ENCODE results near the gene MYO3B. TPM values are rescaled to one million over a fixed set of nuclear protein-coding genes. Genes with fewer than 3 reads are reported as not detected.

The MYO3B gene
- total RNA-seq, 2 experiments from 2014 or later = not detected

DNA sequence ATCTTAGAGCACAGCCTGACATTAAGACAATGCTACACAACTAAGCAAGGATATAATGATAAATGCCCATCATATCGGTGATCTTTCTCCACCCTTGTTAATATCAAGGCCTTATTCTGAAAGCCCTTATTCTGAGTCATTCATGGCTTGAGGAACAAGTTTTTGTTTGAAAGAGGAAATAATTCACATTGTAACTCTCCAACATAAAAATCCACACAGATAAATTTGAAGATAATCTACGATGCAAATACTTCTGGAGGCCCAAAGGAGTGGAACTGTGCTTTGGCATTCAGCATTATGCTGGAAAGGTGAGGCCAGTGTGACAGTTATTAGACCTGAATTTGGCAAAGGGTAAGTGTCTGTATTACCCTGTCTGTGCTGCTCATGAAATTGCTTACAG, 227.4 kb downstream of the MYO3B start:
- intact Hi-C loops (cut with micrococcal nuclease; ENCODE audit: unreplicated experiment) = loop anchor here (10.0 kb wide), 1 partner anchor 409 kb away; the partner anchor contains the start of gene GAD1
- peaks cover 16% of the 10 kb centered on the region for H3K4me1 ChIP-seq (ENCODE audit: insufficient read depth, low read length, poor library complexity, severe bottlenecking)
- no peak for TF ChIP-seq EZH2phosphoT487 (IDR thresholded peaks at IDR 0.05; ENCODE audit: borderline replicate concordance, low read depth, low read length)
- no peak for TF ChIP-seq CTCF (conservative IDR thresholded peaks at IDR 0.05; ENCODE audit: low read length)
- H2AFZ ChIP-seq (ENCODE audit: low read length) = no peak overlapping the region
- H3K4me3 ChIP-seq (ENCODE audit: low read depth, low read length, poor library complexity, severe bottlenecking) = no peak overlapping the region
- H3K79me2 ChIP-seq (ENCODE audit: insufficient read depth, low read depth, low read length) = no peaks in the 10 kb centered on the region
- POLR2A ChIA-PET = interaction anchor here (0.9 kb wide), 1 partner anchor 16 kb away, joined by 3 read pairs; no protein-coding TSS in a partner anchor
- no peak overlapping the region for H3K27ac ChIP-seq (ENCODE audit: low read depth, low read length, poor library complexity, severe bottlenecking)
- BruUV-seq (replicated peaks) = no TSS peak
- no peaks in the 10 kb centered on the region for H3K9me2 ChIP-seq (ENCODE audit: insufficient read depth, low read length)
- H3K9me3 ChIP-seq (ENCODE audit: low read length) = no peaks in the 10 kb centered on the region
- no peak for DNase-seq (ENCODE audit: low spot score)
- CTCF ChIA-PET (ENCODE audit: unreplicated experiment) = no interaction called here
- H3K4me2 ChIP-seq (ENCODE audit: low read length) = no peak overlapping the region
- H3K36me3 ChIP-seq (ENCODE audit: insufficient read depth, low read length) = no peaks in the 10 kb centered on the region
- H4K20me1 ChIP-seq (ENCODE audit: insufficient read depth, low read length) = no peaks in the 10 kb centered on the region

GRCh38 chr2:170408461-170409163, 230.7 kb downstream of the MYO3B start:
- Histone ChIP-seq H3K4me1 (ENCODE audit: insufficient read depth, low read length, poor library complexity, severe bottlenecking) (peaks cover 16% of the 10 kb centered on the region), H3K27ac (ENCODE audit: low read depth, low read length, poor library complexity, severe bottlenecking) (no peak overlapping the region), H3K9me3 (ENCODE audit: low read length) (no peaks in the 10 kb centered on the region), H2AFZ (ENCODE audit: low read length) (no peak overlapping the region), H3K4me3 (ENCODE audit: low read depth, low read length, poor library complexity, severe bottlenecking) (peak overlapping the region; percentile 27), H3K36me3 (ENCODE audit: insufficient read depth, low read length) (no peaks in the 10 kb centered on the region), H3K4me2 (ENCODE audit: low read length) (peak overlapping the region; percentile 58), H3K9me2 (ENCODE audit: insufficient read depth, low read length) (no peaks in the 10 kb centered on the region), H3K79me2 (ENCODE audit: insufficient read depth, low read depth, low read length) (no peaks in the 10 kb centered on the region), H4K20me1 (ENCODE audit: insufficient read depth, low read length) (no peaks in the 10 kb centered on the region)
- ChIA-PET POLR2A (interaction anchor here (0.6 kb wide), 2 partner anchors 190 to 368 kb away, joined by 3 to 4 read pairs; no protein-coding TSS in a partner anchor), CTCF (ENCODE audit: unreplicated experiment) (interaction anchor here (0.6 to 1.0 kb wide), 2 partner anchors 16 to 85 kb away, joined by 3 read pairs; no protein-coding TSS in a partner anchor)
- no peak for TF ChIP-seq EZH2phosphoT487 (IDR thresholded peaks at IDR 0.05; ENCODE audit: borderline replicate concordance, low read depth, low read length)
- no peak for TF ChIP-seq CTCF (conservative IDR thresholded peaks at IDR 0.05; ENCODE audit: low read length)
- DNase-seq (ENCODE audit: low spot score) = peak; percentile 58
- no TSS peak for BruUV-seq (replicated peaks)
- intact Hi-C loops (cut with micrococcal nuclease; ENCODE audit: unreplicated experiment) = loop anchor here (10.0 kb wide), 1 partner anchor 406 kb away; the partner anchor contains the start of gene GAD1

DNA sequence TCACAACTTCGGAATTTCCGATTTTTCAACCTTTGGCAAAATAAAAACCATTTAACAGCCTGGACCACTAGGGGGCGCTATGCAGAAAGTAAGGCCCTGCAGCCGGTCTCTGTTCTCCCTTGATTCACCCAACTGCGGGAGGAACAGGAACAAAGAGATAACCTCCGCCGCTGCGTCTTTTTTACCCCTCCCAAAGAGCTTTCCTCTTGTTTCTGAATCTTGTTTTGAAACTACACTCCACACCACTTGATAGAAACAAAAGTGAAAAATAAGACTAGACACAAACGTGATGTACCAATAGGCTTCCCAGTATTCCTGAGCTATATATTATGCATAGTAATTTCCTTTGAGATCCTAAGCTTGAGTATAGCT, 231.2 kb downstream of the MYO3B start:
- POLR2A ChIA-PET = interaction anchor here (0.6 to 0.7 kb wide), 3 partner anchors 17 to 367 kb away, joined by 3 to 4 read pairs (median 3); no protein-coding TSS in a partner anchor
- no peaks in the 10 kb centered on the region for H3K9me3 ChIP-seq (ENCODE audit: low read length)
- no peaks in the 10 kb centered on the region for H3K36me3 ChIP-seq (ENCODE audit: insufficient read depth, low read length)
- TF ChIP-seq CTCF (conservative IDR thresholded peaks at IDR 0.05; ENCODE audit: low read length) (peak; percentile 99), EZH2phosphoT487 (IDR thresholded peaks at IDR 0.05; ENCODE audit: borderline replicate concordance, low read depth, low read length) (no peak)
- H3K4me3 ChIP-seq (ENCODE audit: low read depth, low read length, poor library complexity, severe bottlenecking) = peak overlapping the region; percentile 27
- H3K4me1 ChIP-seq (ENCODE audit: insufficient read depth, low read length, poor library complexity, severe bottlenecking) = peaks cover 16% of the 10 kb centered on the region
- H2AFZ ChIP-seq (ENCODE audit: low read length) = peak overlapping the region; percentile 38
- no peaks in the 10 kb centered on the region for H3K79me2 ChIP-seq (ENCODE audit: insufficient read depth, low read depth, low read length)
- H4K20me1 ChIP-seq (ENCODE audit: insufficient read depth, low read length) = no peaks in the 10 kb centered on the region
- DNase-seq (ENCODE audit: low spot score) = peak; percentile 82
- peak overlapping the region; percentile 58 for H3K4me2 ChIP-seq (ENCODE audit: low read length)
- BruUV-seq (replicated peaks) = no TSS peak
- CTCF ChIA-PET (ENCODE audit: unreplicated experiment) = interaction anchor here (1.0 kb wide), 1 partner anchor 17 kb away, joined by 3 read pairs; no protein-coding TSS in a partner anchor
- H3K27ac ChIP-seq (ENCODE audit: low read depth, low read length, poor library complexity, severe bottlenecking) = no peak overlapping the region
- no peaks in the 10 kb centered on the region for H3K9me2 ChIP-seq (ENCODE audit: insufficient read depth, low read length)
- intact Hi-C loops (cut with micrococcal nuclease; ENCODE audit: unreplicated experiment) = loop anchor here (10.0 kb wide), 1 partner anchor 406 kb away; the partner anchor contains the start of gene GAD1
